Peyer's patch (tissue), 4 donors: ENCODE results near the gene SLC4A8. TPM values are rescaled to one million over a fixed set of nuclear protein-coding genes. Genes with fewer than 3 reads are reported as not detected.

Experiments used
- DNase-seq, 3 donors: peaks; one replicate each; pipeline ENCODE4 v3.0.0-alpha.2; 2017 to 2019
- H3K27ac ChIP-seq, 4 donors: fragments of 200-600 bp; sonication (generic); one replicate each; pipeline ENCODE4 v1.5.1; 2016 to 2019
- H3K27me3 ChIP-seq, 2 donors: fragments of 200-600 bp; sonication (generic); one replicate each; pipeline ENCODE4 v1.5.1; 2019
- H3K36me3 ChIP-seq, 3 donors: fragments of 200-600 bp; sonication (generic); one replicate each; pipeline ENCODE4 v1.5.1; 2016 to 2019
- H3K4me1 ChIP-seq, 4 donors: fragments of 200-600 bp; sonication (generic); one replicate each; pipeline ENCODE4 v1.5.1; 2016 to 2019
- H3K4me3 ChIP-seq, 4 donors: fragments of 200-600 bp; sonication (generic); 1 replicate in 3 of 4; 2 replicates in 1 of 4; pipeline ENCODE4 v1.5.1; 2016 to 2019; ENCODE audit warnings: mild to moderate bottlenecking in 1 of 4
- H3K9me3 ChIP-seq, 4 donors: fragments of 200-600 bp; sonication (generic); one replicate each; pipeline ENCODE4 v1.5.1; 2016 to 2019; ENCODE audit warnings: mild to moderate bottlenecking in 1 of 4
- POLR2A ChIP-seq, 2 donors: fragments of 450-650 bp; IDR thresholded peaks; one replicate each; pipeline ENCODE4 v1.5.1; 2017; ENCODE audit warnings: antibody characterized with exemption in 2 of 2, mild to moderate bottlenecking in 2 of 2, moderate library complexity in 2 of 2
- total RNA-seq, 4 donors: library from RNA; depleted of rRNA; stranded (reverse); fragments of >200 nt; gene quantifications; one replicate each; pipeline ENCODE4 v1.1.0, GENCODE V29; 2016
- TF ChIP-seq, protein P1 (sequence below), 6 experiments: fragments of 450-650 bp in 4 of 6; fragments of 200-600 bp in 2 of 6; sonication (generic) in 1 of 6; IDR thresholded peaks; one replicate each; pipeline ENCODE4 v1.5.1; 2017 to 2019; ENCODE audit warnings: antibody characterized with exemption in 6 of 6, mild to moderate bottlenecking in 3 of 6, moderate library complexity in 1 of 6

SLC4A8 gene
- total RNA-seq, result 10 to 100 TPM in 1 of 4 donors, 1 to 10 TPM in 3; 1.9 to 49.5 (median 7.1) TPM

DNA sequence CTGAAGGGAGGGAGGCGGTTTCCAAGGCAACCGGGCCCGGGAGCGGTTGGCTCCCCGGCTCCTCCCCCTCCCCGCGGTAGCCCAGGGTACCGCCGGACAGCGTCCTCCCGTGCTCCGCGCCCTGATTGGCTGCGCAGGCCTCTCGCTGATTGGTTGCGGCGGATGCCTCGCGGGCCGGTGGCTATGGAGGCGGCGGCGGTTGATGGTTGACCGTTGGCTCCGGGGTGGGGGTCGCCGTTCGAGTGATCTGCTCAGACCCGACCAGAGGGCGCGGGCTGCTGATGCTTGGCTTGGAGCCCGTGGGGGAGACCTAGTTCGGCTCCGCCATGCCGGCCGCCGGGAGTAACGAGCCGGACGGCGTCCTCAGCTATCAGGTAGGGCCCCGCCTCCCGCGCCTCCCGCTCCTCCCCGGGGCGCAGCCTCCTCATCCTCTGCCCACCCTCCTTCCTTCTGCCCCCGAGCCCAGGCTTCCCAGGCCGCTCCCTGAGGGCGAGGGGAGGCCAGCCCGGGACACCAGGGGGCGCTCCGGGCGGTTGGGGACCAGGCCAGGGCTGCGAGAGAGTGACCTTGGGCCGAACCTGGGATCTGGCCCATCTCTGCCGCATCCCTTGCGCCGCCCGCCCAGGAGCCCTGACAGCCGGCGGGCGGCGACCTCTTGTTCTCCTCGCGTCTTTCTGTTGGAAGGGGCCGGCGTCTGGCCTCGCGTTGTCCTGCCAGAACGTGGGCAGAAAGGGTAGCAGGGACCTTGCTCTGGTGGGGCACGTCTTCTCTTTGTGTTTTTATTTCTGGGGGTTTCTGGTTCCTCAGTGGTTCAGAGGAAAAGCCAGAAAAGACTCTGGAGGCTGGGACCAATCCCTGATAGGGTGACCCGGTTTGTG, at the start of gene SLC4A8:
Gene SLC4A8 (plus strand): TSS at position 170 of the 878 bp plus-strand sequence. CDS start 157 bp downstream, at position 327.
- no peaks in the 10 kb centered on the region for H3K27me3 ChIP-seq
- H3K4me3 ChIP-seq, result peak within 1 kb of the TSS; percentile 44 to 72 (median 51)
- no peaks in the 10 kb centered on the region for H3K9me3 ChIP-seq
- no peak for TF ChIP-seq POLR2A (IDR thresholded peaks at IDR 0.05)
- TF ChIP-seq, protein P1, sequence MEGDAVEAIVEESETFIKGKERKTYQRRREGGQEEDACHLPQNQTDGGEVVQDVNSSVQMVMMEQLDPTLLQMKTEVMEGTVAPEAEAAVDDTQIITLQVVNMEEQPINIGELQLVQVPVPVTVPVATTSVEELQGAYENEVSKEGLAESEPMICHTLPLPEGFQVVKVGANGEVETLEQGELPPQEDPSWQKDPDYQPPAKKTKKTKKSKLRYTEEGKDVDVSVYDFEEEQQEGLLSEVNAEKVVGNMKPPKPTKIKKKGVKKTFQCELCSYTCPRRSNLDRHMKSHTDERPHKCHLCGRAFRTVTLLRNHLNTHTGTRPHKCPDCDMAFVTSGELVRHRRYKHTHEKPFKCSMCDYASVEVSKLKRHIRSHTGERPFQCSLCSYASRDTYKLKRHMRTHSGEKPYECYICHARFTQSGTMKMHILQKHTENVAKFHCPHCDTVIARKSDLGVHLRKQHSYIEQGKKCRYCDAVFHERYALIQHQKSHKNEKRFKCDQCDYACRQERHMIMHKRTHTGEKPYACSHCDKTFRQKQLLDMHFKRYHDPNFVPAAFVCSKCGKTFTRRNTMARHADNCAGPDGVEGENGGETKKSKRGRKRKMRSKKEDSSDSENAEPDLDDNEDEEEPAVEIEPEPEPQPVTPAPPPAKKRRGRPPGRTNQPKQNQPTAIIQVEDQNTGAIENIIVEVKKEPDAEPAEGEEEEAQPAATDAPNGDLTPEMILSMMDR (IDR thresholded peaks at IDR 0.05), result peak; percentile 32 to 80 (median 58)
- DNase-seq, result peak; percentile 76 to 93 (median 86)
- H3K27ac ChIP-seq, result peak within 1 kb of the TSS in 1 of 4 donors; percentile 39
- H3K4me1 ChIP-seq, result peaks cover 0 to 12% (median 4%) of the 10 kb centered on the region in 4 donors
- H3K36me3 ChIP-seq, result no peaks in the 10 kb centered on the region

DNA sequence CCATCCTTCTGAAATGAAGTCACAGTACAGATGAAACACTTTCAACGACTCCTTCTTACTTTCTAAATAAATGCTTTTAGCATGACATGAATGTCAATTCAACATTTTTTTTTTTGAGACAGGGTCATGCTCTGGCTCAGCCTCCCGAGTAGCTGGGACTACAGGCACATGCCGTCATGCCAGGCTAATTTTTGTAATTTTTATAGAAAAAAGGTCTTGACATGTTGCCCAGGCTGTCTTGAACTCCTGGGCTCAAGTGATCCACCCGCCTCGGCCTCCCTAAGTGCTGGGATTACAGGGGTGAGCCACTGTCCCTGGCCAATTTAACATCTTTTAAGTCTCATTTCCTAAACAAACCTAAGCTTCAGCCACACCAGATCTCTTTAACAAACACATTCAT, 49.8 kb upstream of the SLC4A8 start:
- Histone ChIP-seq H3K27ac (no peak overlapping the region), H3K27me3 (no peaks in the 10 kb centered on the region), H3K36me3 (peaks cover 0 to 18% (median 0%) of the 10 kb centered on the region in 3 donors), H3K9me3 (no peaks in the 10 kb centered on the region), H3K4me3 (no peak overlapping the region), H3K4me1 (peaks cover 0 to 8% (median under 1%) of the 10 kb centered on the region in 4 donors)
- TF ChIP-seq, protein P1 (IDR thresholded peaks at IDR 0.05), result no peak
- TF ChIP-seq POLR2A (IDR thresholded peaks at IDR 0.05), result no peak
- no peak for DNase-seq

DNA sequence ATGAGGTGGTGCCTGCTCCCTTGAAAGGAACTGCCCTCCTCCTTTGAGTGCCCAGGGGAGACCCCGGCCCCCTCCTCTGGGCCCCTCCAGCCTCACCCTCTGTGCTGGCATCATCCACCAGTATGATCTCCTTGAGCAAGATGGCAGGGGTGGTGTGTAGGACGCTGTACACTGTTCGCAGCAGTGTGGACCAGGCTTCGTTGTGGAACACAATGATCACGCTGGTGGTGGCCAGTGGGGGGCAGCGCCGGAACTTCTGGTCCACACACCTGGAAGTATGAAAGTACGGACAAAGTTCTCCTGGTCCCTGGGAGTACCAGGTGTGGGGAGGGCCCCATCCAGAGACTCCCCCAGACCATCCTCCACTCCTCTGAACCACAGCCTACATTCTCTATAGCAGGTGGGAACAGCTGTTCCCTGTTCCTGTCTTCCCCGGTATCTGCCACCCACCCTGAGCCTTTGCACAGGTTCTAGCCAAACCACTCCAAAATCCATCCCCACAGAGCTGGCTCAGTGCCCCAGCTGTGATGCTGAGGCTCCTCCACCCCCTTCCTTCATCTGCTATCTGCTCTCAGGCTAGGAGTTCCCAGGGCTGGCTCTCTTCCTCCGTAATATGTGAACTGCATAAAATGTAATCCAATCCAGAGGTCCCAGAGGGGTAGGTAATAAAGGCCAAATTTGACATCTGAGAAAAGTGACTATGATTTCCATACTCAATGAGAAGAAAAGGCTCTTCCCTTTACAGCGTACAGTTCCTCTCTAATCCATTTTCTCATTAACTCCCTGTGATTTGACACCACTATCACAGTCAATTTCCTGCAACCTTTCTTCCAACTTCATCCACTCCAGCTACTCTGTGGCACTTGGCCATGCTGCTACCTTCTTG, 47.3 kb upstream of the SLC4A8 start:
- no peak for DNase-seq
- Histone ChIP-seq H3K4me1 (no peaks in the 10 kb centered on the region), H3K4me3 (no peak overlapping the region), H3K36me3 (peaks cover 0 to 17% (median 0%) of the 10 kb centered on the region in 3 donors), H3K9me3 (no peaks in the 10 kb centered on the region), H3K27ac (no peak overlapping the region), H3K27me3 (no peaks in the 10 kb centered on the region)
- TF ChIP-seq, protein P1 (IDR thresholded peaks at IDR 0.05), result no peak
- no peak for TF ChIP-seq POLR2A (IDR thresholded peaks at IDR 0.05)

DNA sequence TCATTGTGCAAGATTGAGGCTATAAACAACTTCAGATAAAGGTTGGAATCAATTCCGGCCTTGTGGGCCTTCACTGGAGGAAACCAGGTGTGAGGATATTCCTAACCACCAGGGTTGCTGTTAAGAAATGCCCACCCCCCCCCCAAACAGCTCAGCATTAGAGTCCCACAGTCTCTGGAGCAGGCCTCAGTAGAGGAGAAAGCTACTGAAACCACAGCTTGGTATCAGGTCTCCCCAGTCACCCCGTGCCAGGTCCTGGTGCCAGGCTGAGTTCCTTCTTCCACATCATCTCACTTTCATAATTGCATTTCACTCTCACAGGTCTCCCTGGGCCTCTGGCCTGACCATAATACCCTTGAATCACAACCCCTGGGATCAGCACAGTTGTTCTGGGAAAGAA, 45.9 kb upstream of the SLC4A8 start:
- H3K4me3 ChIP-seq, result no peak overlapping the region
- no peak overlapping the region for H3K27ac ChIP-seq

DNA sequence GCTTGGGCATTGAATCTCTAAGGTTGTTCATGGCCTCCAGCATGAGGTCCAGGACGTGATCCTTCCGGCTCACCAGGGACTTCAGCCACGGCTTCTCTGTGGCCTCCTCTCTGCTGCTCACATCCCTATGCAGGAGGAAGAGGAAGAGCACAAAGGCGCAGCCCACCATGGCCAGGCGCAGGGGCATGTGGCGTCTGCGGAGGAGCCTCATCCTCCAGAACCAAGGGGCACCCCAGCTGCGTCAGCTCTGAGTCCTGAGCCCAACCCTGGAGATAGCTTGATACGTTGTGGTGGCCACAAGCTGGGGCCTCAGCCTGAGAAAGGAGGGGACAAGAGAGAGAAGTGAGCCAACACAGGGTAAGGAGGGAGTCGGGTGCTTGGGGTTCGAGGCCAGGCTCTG, 45.1 kb upstream of the SLC4A8 start:
- no peak overlapping the region for H3K4me3 ChIP-seq
- no peaks in the 10 kb centered on the region for H3K4me1 ChIP-seq
- no peaks in the 10 kb centered on the region for H3K9me3 ChIP-seq
- H3K36me3 ChIP-seq, result peaks cover 0 to 14% (median 0%) of the 10 kb centered on the region in 3 donors
- DNase-seq, result no peak
- TF ChIP-seq, protein P1 (IDR thresholded peaks at IDR 0.05), result no peak
- no peak for TF ChIP-seq POLR2A (IDR thresholded peaks at IDR 0.05)
- H3K27ac ChIP-seq, result no peak overlapping the region
- H3K27me3 ChIP-seq, result no peaks in the 10 kb centered on the region

More for the DNA sequence above, 45.9 kb upstream of the SLC4A8 start:
- TF ChIP-seq, protein P1 (IDR thresholded peaks at IDR 0.05), result no peak
- TF ChIP-seq POLR2A (IDR thresholded peaks at IDR 0.05), result no peak
- H3K4me1 ChIP-seq, result no peaks in the 10 kb centered on the region
- no peaks in the 10 kb centered on the region for H3K27me3 ChIP-seq
- peaks cover 0 to 14% (median 0%) of the 10 kb centered on the region in 3 donors for H3K36me3 ChIP-seq
- no peak for DNase-seq
- H3K9me3 ChIP-seq, result no peaks in the 10 kb centered on the region
